ENCODE results near the gene RPUSD1. TPM values are rescaled to one million over a fixed set of nuclear protein-coding genes. Genes with fewer than 3 reads are reported as not detected.

Gene RPUSD1
- total and polyA plus RNA-seq, 2 of the 13 experiments (the other 11 are each of a cell fraction or from before 2014, with no cell fraction given): 13.1 to 26.2 TPM

GRCh38 chr16:772959-773358, 15.2 kb downstream of the RPUSD1 start:
- no peak for TF ChIP-seq ZFP41 (CRISPR knock-in tag; IDR thresholded peaks at IDR 0.05; ENCODE audit: borderline replicate concordance)
- TF ChIP-seq RBM39 (IDR thresholded peaks at IDR 0.05; ENCODE audit: low read depth, low read length, poor library complexity, severe bottlenecking): no peak
- TF ChIP-seq ZNF598 (CRISPR knock-in tag; IDR thresholded peaks at IDR 0.05; ENCODE audit: borderline replicate concordance): no peak
- no peak for TF ChIP-seq IKZF4 (CRISPR knock-in tag; IDR thresholded peaks at IDR 0.05; ENCODE audit: borderline replicate concordance, low read depth, not compliant biosample characterization)
- no peak for TF ChIP-seq ZZZ3 (CRISPR knock-in tag; IDR thresholded peaks at IDR 0.05; ENCODE audit: borderline replicate concordance)
- no peak for TF ChIP-seq TP53 (CRISPR knock-in tag; conservative IDR thresholded peaks at IDR 0.05)
- TF ChIP-seq KLF16 (CRISPR knock-in tag; IDR thresholded peaks at IDR 0.05): no peak
- TF ChIP-seq MIER3 (CRISPR knock-in tag; IDR thresholded peaks at IDR 0.05; ENCODE audit: borderline replicate concordance): no peak
- TF ChIP-seq MAFG (CRISPR knock-in tag; IDR thresholded peaks at IDR 0.05): no peak
- TF ChIP-seq RBAK (CRISPR knock-in tag; IDR thresholded peaks at IDR 0.05): no peak
- no peak for TF ChIP-seq ZNF354B (CRISPR knock-in tag; IDR thresholded peaks at IDR 0.05)
- no peak for TF ChIP-seq ZNF891 (CRISPR knock-in tag; IDR thresholded peaks at IDR 0.05)
- no peak for TF ChIP-seq ARNTL (CRISPR knock-in tag; IDR thresholded peaks at IDR 0.05)
- TF ChIP-seq ZBTB44 (CRISPR knock-in tag; IDR thresholded peaks at IDR 0.05): no peak
- TF ChIP-seq, protein P1, sequence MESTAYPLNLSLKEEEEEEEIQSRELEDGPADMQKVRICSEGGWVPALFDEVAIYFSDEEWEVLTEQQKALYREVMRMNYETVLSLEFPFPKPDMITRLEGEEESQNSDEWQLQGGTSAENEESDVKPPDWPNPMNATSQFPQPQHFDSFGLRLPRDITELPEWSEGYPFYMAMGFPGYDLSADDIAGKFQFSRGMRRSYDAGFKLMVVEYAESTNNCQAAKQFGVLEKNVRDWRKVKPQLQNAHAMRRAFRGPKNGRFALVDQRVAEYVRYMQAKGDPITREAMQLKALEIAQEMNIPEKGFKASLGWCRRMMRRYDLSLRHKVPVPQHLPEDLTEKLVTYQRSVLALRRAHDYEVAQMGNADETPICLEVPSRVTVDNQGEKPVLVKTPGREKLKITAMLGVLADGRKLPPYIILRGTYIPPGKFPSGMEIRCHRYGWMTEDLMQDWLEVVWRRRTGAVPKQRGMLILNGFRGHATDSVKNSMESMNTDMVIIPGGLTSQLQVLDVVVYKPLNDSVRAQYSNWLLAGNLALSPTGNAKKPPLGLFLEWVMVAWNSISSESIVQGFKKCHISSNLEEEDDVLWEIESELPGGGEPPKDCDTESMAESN (CRISPR knock-in tag; conservative IDR thresholded peaks at IDR 0.05): no peak
- no peak for TF ChIP-seq HHEX (CRISPR knock-in tag; IDR thresholded peaks at IDR 0.05)
- TF ChIP-seq SMARCC2 (IDR thresholded peaks at IDR 0.05): no peak
- Histone ChIP-seq H3K27ac (ENCODE audit: extremely low read length, insufficient read depth, low read length) (no peak overlapping the region), H3K4me1 (ENCODE audit: insufficient read depth, low read length) (no peaks in the 10 kb centered on the region), H3K4me2 (ENCODE audit: low read depth, low read length) (no peak overlapping the region), H3K79me2 (ENCODE audit: insufficient read depth, low read length) (no peaks in the 10 kb centered on the region), H4K20me1 (ENCODE audit: insufficient read depth, low read length) (0 out of 2 replicates have a peak, but pooled peaks cover 2% of the 10 kb centered on the region), H3K9ac (ENCODE audit: insufficient read depth, low read depth, low read length) (no peak overlapping the region), H3K4me3 (replicated peaks in 1 of 3; ENCODE audit: insufficient read depth in 1 of 3, low read depth in 2 of 3, low read length in 3 of 3) (no peak overlapping the region), H3K36me3 (replicated peaks in 1 of 2; ENCODE audit: control insufficient read depth in 1 of 2, insufficient read depth in 2 of 2, low read length in 2 of 2) (no peaks in the 10 kb centered on the region), H3K27me3 (ENCODE audit: control insufficient read depth in 1 of 2, insufficient read depth in 2 of 2, low read length in 2 of 2) (peaks cover 6 to 27% of the 10 kb centered on the region in 2 experiments; a peak in 4 of 5 replicates), H3K9me3 (ENCODE audit: low read length) (no peaks in the 10 kb centered on the region), H2AFZ (ENCODE audit: low read length) (no peak overlapping the region)
- CTCF ChIA-PET (ENCODE audit: low intra/inter-chr PET ratio, low total read pairs): no interaction called here
- DNase-seq (ENCODE audit: low spot score): no peak
- in situ Hi-C loops (cut with HindIII; ENCODE audit: extremely low pct_ligation_motif_present, low pct_unique_long_range_greater_than_20kb) (no loop called here), intact Hi-C loops (cut with micrococcal nuclease; ENCODE audit: unreplicated experiment) (no loop called here)
- ATAC-seq: no peak
- POLR2A ChIA-PET: no interaction called here
- FAIRE-seq: no peak
- 79% methylated on average over 7 of the region's 18 CpGs for WGBS (ENCODE audit: low lambda C conversion rate)
- BruUV-seq (replicated peaks): no TSS peak
